Measurements from ENCODE around the gene MTHFD2L.

- TF ChIP-seq POLR2AphosphoS5 (IDR thresholded peaks at IDR 0.05; ENCODE audit: borderline replicate concordance, low read depth, low read length) (no peak), EZH2 (IDR thresholded peaks at IDR 0.05) (no peak)
These were observed 153.9 kb downstream of the MTHFD2L start for GRCh38 chr4:74311696-74312313.
